GM23338 (cell line): Measurements from ENCODE around the gene ITGB6. TPM values are rescaled to one million over a fixed set of nuclear protein-coding genes. Genes with fewer than 3 reads are reported as not detected.

Experiments
- ATAC-seq: fragments of 200-7000 bp; cut with Tn5 transposase; 3 replicates; pipeline ENCODE4 v1.9.1; 2020
- DNase-seq: peaks from one replicate; pipeline ENCODE4 v3.0.0-alpha.2; 2015; ENCODE audit warnings: low spot score
- H2AFZ ChIP-seq: fragments of 200-600 bp; sonication (generic); 2 replicates; pipeline ENCODE4 v1.8.0; 2016; ENCODE audit warnings: antibody characterized with exemption, mild to moderate bottlenecking, moderate library complexity
- H3F3A ChIP-seq: fragments of 200-600 bp; sonication (generic); replicated peaks from 2 replicates; pipeline ENCODE4 v1.8.0; 2017; ENCODE audit warnings: antibody characterized with exemption, mixed run types, low read depth
- H3K27ac ChIP-seq: fragments of 200-600 bp; sonication (generic); 2 replicates; pipeline ENCODE4 v1.6.1; 2016; ENCODE audit warnings: low read depth
- H3K27me3 ChIP-seq: fragments of 200-600 bp; sonication (generic); 2 replicates; pipeline ENCODE4 v1.8.0; 2016; ENCODE audit warnings: mild to moderate bottlenecking, mixed run types, moderate library complexity; ENCODE audit not compliant: insufficient read depth
- H3K36me3 ChIP-seq: fragments of 200-600 bp; sonication (generic); 2 replicates; pipeline ENCODE4 v1.8.0; 2016; ENCODE audit warnings: mild to moderate bottlenecking; ENCODE audit not compliant: insufficient read depth
- H3K4me1 ChIP-seq: fragments of 200-600 bp; sonication (generic); 2 replicates; pipeline ENCODE4 v1.8.0; 2016; ENCODE audit warnings: mild to moderate bottlenecking, moderate library complexity; ENCODE audit not compliant: insufficient read depth
- H3K4me2 ChIP-seq: fragments of 200-600 bp; sonication (generic); 2 replicates; pipeline ENCODE4 v1.7.1; 2017; ENCODE audit warnings: mixed run types
- H3K4me3 ChIP-seq: fragments of 200-600 bp; sonication (generic); 2 replicates; pipeline ENCODE4 v1.6.1; 2016; ENCODE audit warnings: mixed run types
- H3K79me2 ChIP-seq: fragments of 200-600 bp; sonication (generic); replicated peaks from 2 replicates; pipeline ENCODE4 v1.8.0; 2017; ENCODE audit warnings: mild to moderate bottlenecking; ENCODE audit not compliant: insufficient read depth
- H3K9me2 ChIP-seq: fragments of 200-600 bp; sonication (generic); 2 replicates; pipeline ENCODE4 v1.8.0; 2017; ENCODE audit not compliant: insufficient read depth
- H4K20me1 ChIP-seq: fragments of 200-600 bp; sonication (generic); replicated peaks from 2 replicates; pipeline ENCODE4 v1.8.0; 2017; ENCODE audit warnings: mild to moderate bottlenecking; ENCODE audit not compliant: insufficient read depth
- H3K27ac Mint-ChIP-seq: 2 replicates; pipeline ENCODE4 v1.8.0; 2020; ENCODE audit warnings: inconsistent platforms, mild to moderate bottlenecking, moderate library complexity, mixed read lengths
- H3K27me3 Mint-ChIP-seq: 3 replicates; pipeline ENCODE4 v1.8.0; 2022; ENCODE audit warnings: low read depth, mild to moderate bottlenecking, moderate library complexity, mixed read lengths, inconsistent platforms; ENCODE audit not compliant: insufficient read depth, poor library complexity
- H3K36me3 Mint-ChIP-seq: 3 replicates; pipeline ENCODE4 v1.8.0; 2021; ENCODE audit warnings: low read depth, mild to moderate bottlenecking, inconsistent platforms, moderate library complexity, mixed read lengths
- H3K4me1 Mint-ChIP-seq: 3 replicates; pipeline ENCODE4 v1.8.0; 2020; ENCODE audit warnings: mild to moderate bottlenecking, inconsistent platforms, mixed read lengths
- H3K4me3 Mint-ChIP-seq: 3 replicates; pipeline ENCODE4 v1.8.0; 2021; ENCODE audit warnings: moderate library complexity, mild to moderate bottlenecking, inconsistent platforms, mixed read lengths
- H3K9me3 Mint-ChIP-seq: 3 replicates; pipeline ENCODE4 v1.8.0; 2020; ENCODE audit warnings: moderate library complexity, mild to moderate bottlenecking, inconsistent platforms, mixed read lengths
- CREB1 ChIP-seq: fragments of 250-450 bp; sonication (Bioruptor Pico); IDR thresholded peaks from 2 replicates; pipeline ENCODE4 v1.5.0; 2020; ENCODE audit warnings: low read depth, mild to moderate bottlenecking, moderate library complexity
- CTCF ChIP-seq, 2 experiments: fragments of 200-600 bp in 1 of 2; sonication (generic) in 1 of 2; conservative IDR thresholded peaks; 2 replicates each; pipeline versions ENCODE4 v1.5.1 to v1.6.1; 2016 to 2017; ENCODE audit warnings: antibody characterized with exemption in 2 of 2, low read depth in 2 of 2, mild to moderate bottlenecking in 2 of 2, moderate library complexity in 1 of 2
- EZH2 ChIP-seq: fragments of 200-600 bp; sonication (generic); IDR thresholded peaks from one replicate; pipeline ENCODE4 v1.8.0; 2017; ENCODE audit warnings: antibody characterized with exemption, mild to moderate bottlenecking, low read depth; ENCODE audit not compliant: unreplicated experiment
- EZH2phosphoT487 ChIP-seq: fragments of 200-600 bp; sonication (generic); IDR thresholded peaks from one replicate; pipeline ENCODE4 v1.8.1; 2018; ENCODE audit warnings: antibody characterized with exemption; ENCODE audit not compliant: unreplicated experiment
- JUNB ChIP-seq: IDR thresholded peaks from one replicate; pipeline ENCODE4 v1.6.1; 2016; ENCODE audit warnings: antibody characterized with exemption; ENCODE audit not compliant: unreplicated experiment
- NANOG ChIP-seq: IDR thresholded peaks from 2 replicates; pipeline ENCODE4 v1.6.1; 2016; ENCODE audit warnings: antibody characterized with exemption, borderline replicate concordance
- POLR2AphosphoS5 ChIP-seq: IDR thresholded peaks from 2 replicates; pipeline ENCODE4 v1.6.1; 2016; ENCODE audit warnings: antibody characterized with exemption, low read depth
- STAT1 ChIP-seq: IDR thresholded peaks from one replicate; pipeline ENCODE4 v1.6.1; 2016; ENCODE audit warnings: antibody characterized with exemption; ENCODE audit not compliant: unreplicated experiment
- ZNF114 ChIP-seq: fragments of 250-450 bp; sonication (Bioruptor Pico); IDR thresholded peaks from 2 replicates; pipeline ENCODE4 v1.5.0; 2020; ENCODE audit warnings: mild to moderate bottlenecking, moderate library complexity
- ZNF331 ChIP-seq: fragments of 250-450 bp; sonication (Bioruptor Pico); IDR thresholded peaks from 2 replicates; pipeline ENCODE4 v1.5.0; 2020; ENCODE audit warnings: low read depth, mild to moderate bottlenecking, moderate library complexity
- polyA plus RNA-seq: library from polyadenylated mRNA; unstranded; fragments of >200 nt; fragmentation: Nextera tagmentation; extraction: Ambion mirVana; gene quantifications from 2 replicates; pipeline ENCODE4 v1.2.1, GENCODE V29; 2016
- total RNA-seq: library from RNA; depleted of rRNA; stranded (reverse); fragments of >200 nt; shearing (Covaris generic); gene quantifications from 2 replicates; pipeline ENCODE4 v1.2.3, GENCODE V29; 2014
- TF ChIP-seq, protein P1 (sequence below): IDR thresholded peaks from one replicate; pipeline ENCODE4 v1.6.1; 2018; ENCODE audit warnings: antibody characterized with exemption; ENCODE audit not compliant: unreplicated experiment
- TF ChIP-seq, protein P2 (sequence below): IDR thresholded peaks from 2 replicates; pipeline ENCODE4 v1.6.1; 2016; ENCODE audit warnings: antibody characterized with exemption
- TF ChIP-seq, protein P3 (sequence below): fragments of 250-450 bp; sonication (Bioruptor Pico); IDR thresholded peaks from 2 replicates; pipeline ENCODE4 v1.5.0; 2020; ENCODE audit warnings: mild to moderate bottlenecking, moderate library complexity

ITGB6 gene
- total and polyA plus RNA-seq, 2 experiments from 2014 or later, result not detected

- no peak overlapping the region for H3K27ac Mint-ChIP-seq
Observed at GRCh38 chr2:160207271-160207670, 7.2 kb upstream of the ITGB6 start.

More at GRCh38 chr2:160207271-160207670, 7.2 kb upstream of the ITGB6 start:
- TF ChIP-seq, protein P1, sequence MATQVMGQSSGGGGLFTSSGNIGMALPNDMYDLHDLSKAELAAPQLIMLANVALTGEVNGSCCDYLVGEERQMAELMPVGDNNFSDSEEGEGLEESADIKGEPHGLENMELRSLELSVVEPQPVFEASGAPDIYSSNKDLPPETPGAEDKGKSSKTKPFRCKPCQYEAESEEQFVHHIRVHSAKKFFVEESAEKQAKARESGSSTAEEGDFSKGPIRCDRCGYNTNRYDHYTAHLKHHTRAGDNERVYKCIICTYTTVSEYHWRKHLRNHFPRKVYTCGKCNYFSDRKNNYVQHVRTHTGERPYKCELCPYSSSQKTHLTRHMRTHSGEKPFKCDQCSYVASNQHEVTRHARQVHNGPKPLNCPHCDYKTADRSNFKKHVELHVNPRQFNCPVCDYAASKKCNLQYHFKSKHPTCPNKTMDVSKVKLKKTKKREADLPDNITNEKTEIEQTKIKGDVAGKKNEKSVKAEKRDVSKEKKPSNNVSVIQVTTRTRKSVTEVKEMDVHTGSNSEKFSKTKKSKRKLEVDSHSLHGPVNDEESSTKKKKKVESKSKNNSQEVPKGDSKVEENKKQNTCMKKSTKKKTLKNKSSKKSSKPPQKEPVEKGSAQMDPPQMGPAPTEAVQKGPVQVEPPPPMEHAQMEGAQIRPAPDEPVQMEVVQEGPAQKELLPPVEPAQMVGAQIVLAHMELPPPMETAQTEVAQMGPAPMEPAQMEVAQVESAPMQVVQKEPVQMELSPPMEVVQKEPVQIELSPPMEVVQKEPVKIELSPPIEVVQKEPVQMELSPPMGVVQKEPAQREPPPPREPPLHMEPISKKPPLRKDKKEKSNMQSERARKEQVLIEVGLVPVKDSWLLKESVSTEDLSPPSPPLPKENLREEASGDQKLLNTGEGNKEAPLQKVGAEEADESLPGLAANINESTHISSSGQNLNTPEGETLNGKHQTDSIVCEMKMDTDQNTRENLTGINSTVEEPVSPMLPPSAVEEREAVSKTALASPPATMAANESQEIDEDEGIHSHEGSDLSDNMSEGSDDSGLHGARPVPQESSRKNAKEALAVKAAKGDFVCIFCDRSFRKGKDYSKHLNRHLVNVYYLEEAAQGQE, result no peak
- TF ChIP-seq, protein P2, sequence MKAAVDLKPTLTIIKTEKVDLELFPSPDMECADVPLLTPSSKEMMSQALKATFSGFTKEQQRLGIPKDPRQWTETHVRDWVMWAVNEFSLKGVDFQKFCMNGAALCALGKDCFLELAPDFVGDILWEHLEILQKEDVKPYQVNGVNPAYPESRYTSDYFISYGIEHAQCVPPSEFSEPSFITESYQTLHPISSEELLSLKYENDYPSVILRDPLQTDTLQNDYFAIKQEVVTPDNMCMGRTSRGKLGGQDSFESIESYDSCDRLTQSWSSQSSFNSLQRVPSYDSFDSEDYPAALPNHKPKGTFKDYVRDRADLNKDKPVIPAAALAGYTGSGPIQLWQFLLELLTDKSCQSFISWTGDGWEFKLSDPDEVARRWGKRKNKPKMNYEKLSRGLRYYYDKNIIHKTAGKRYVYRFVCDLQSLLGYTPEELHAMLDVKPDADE, result no peak
- TF ChIP-seq ZNF331 (CRISPR knock-in tag), result no peak
- no peak for TF ChIP-seq JUNB
- no peak for TF ChIP-seq CREB1 (CRISPR knock-in tag)
- TF ChIP-seq ZNF114 (CRISPR knock-in tag), result no peak
- TF ChIP-seq, protein P3, sequence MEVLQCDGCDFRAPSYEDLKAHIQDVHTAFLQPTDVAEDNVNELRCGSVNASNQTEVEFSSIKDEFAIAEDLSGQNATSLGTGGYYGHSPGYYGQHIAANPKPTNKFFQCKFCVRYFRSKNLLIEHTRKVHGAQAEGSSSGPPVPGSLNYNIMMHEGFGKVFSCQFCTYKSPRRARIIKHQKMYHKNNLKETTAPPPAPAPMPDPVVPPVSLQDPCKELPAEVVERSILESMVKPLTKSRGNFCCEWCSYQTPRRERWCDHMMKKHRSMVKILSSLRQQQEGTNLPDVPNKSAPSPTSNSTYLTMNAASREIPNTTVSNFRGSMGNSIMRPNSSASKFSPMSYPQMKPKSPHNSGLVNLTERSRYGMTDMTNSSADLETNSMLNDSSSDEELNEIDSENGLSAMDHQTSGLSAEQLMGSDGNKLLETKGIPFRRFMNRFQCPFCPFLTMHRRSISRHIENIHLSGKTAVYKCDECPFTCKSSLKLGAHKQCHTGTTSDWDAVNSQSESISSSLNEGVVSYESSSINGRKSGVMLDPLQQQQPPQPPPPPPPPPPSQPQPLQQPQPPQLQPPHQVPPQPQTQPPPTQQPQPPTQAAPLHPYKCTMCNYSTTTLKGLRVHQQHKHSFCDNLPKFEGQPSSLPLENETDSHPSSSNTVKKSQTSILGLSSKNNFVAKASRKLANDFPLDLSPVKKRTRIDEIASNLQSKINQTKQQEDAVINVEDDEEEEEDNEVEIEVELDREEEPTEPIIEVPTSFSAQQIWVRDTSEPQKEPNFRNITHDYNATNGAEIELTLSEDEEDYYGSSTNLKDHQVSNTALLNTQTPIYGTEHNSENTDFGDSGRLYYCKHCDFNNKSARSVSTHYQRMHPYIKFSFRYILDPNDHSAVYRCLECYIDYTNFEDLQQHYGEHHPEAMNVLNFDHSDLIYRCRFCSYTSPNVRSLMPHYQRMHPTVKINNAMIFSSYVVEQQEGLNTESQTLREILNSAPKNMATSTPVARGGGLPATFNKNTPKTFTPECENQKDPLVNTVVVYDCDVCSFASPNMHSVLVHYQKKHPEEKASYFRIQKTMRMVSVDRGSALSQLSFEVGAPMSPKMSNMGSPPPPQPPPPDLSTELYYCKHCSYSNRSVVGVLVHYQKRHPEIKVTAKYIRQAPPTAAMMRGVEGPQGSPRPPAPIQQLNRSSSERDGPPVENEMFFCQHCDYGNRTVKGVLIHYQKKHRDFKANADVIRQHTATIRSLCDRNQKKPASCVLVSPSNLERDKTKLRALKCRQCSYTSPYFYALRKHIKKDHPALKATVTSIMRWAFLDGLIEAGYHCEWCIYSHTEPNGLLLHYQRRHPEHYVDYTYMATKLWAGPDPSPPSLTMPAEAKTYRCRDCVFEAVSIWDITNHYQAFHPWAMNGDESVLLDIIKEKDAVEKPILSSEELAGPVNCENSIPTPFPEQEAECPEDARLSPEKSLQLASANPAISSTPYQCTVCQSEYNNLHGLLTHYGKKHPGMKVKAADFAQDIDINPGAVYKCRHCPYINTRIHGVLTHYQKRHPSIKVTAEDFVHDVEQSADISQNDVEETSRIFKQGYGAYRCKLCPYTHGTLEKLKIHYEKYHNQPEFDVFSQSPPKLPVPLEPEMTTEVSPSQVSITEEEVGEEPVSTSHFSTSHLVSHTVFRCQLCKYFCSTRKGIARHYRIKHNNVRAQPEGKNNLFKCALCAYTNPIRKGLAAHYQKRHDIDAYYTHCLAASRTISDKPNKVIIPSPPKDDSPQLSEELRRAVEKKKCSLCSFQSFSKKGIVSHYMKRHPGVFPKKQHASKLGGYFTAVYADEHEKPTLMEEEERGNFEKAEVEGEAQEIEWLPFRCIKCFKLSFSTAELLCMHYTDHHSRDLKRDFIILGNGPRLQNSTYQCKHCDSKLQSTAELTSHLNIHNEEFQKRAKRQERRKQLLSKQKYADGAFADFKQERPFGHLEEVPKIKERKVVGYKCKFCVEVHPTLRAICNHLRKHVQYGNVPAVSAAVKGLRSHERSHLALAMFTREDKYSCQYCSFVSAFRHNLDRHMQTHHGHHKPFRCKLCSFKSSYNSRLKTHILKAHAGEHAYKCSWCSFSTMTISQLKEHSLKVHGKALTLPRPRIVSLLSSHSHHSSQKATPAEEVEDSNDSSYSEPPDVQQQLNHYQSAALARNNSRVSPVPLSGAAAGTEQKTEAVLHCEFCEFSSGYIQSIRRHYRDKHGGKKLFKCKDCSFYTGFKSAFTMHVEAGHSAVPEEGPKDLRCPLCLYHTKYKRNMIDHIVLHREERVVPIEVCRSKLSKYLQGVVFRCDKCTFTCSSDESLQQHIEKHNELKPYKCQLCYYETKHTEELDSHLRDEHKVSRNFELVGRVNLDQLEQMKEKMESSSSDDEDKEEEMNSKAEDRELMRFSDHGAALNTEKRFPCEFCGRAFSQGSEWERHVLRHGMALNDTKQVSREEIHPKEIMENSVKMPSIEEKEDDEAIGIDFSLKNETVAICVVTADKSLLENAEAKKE (CRISPR knock-in tag), result no peak
- TF ChIP-seq EZH2, result no peak
- TF ChIP-seq POLR2AphosphoS5, result no peak
- no peak for TF ChIP-seq STAT1
- no peak for TF ChIP-seq NANOG
- no peak for TF ChIP-seq CTCF (conservative IDR thresholded peaks at IDR 0.05; ENCODE audit: low read depth in 2 of 2)
- no peak for TF ChIP-seq EZH2phosphoT487
- peaks cover 4% of the 10 kb centered on the region for H3K27me3 Mint-ChIP-seq
- Histone ChIP-seq H3K9me2 (no peaks in the 10 kb centered on the region), H3K27me3 (no peaks in the 10 kb centered on the region), H3K27ac (no peak overlapping the region), H3K36me3 (no peaks in the 10 kb centered on the region), H3K4me3 (no peak overlapping the region), H2AFZ (no peak overlapping the region), H3F3A (no peaks in the 10 kb centered on the region), H3K79me2 (no peaks in the 10 kb centered on the region), H3K4me2 (no peak overlapping the region), H4K20me1 (no peaks in the 10 kb centered on the region), H3K4me1 (no peaks in the 10 kb centered on the region)
- H3K9me3 Mint-ChIP-seq, result peaks cover 7% of the 10 kb centered on the region; the same call in 2 of the 3 replicates
- no peak overlapping the region for H3K4me3 Mint-ChIP-seq
- no peaks in the 10 kb centered on the region for H3K36me3 Mint-ChIP-seq
- no peaks in the 10 kb centered on the region; the same call in 2 of the 3 replicates for H3K4me1 Mint-ChIP-seq
- ATAC-seq, result no peak
- DNase-seq, result no peak
